Activated T-helper 1 cell treated with Interleukin-2 at 50 U/mL for 16 hours (primary cell): ENCODE results near the gene HTR5A.

Experiments
- DNase-seq: peaks from one replicate; pipeline ENCODE4 v3.0.0-alpha.2; 2020; ENCODE audit warnings: low read depth

HTR5A gene

DNA sequence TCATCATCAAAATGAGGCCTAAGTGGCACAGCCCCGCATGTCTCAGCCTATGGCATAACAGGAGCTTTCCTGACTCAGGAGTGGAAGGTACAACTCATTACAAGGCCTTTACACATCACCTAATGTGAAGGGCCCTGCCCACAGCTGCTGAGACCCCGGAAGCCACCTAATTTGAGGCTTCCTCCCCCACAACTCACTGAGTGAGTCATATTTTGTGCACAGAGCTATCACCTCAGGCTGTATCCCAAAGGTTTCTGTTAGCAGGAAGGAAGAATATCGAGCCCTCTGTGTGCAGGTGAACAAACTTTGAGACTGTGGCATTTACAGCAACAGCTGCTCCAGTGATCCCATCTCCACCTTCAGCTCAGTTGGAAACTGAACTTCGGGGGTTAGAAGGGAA lies 20.6 kb downstream of the HTR5A start:
- no peak for DNase-seq

DNA sequence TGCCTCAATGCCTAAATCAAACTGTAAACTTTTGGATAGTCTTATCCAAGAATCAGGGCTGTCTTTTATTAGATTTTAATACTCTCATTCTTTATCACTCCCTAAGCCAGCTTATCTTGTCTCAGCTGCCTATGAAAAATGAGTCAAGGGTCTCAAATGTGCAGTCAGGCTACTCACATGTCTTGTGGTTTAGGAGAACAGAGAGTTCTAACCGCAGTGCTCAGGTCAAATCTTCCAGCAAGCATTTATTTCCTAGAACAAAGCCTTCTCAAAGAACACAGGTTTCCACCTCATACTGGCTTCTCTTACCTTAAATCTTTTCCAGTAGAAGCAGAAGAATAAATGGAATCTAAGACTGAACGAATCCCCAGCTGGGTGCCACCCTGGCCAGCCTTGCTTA lies 23.5 kb downstream of the HTR5A start:
- no peak for DNase-seq

DNA sequence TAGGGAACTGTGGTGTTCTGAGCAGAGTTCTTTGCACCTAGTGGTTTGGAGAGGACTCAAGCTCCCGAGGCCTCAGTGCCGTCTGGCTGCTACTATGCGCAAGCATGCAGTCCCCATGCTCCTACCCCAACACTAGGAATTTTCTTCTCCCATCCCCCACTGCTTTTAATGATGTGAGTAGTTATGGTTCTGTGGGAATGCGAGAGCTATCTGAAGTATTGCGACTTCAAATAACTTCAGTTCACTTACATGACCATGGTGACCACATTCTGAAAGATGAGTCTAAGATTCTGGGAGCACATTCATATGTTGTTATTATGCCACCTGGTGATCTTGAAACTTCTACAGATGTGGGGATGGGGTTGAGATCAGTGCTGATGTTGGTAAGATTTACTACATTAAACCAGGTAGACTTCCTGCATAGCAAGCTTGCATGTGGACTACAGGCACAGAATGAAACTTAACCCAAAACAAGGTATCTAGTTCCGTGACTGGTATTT lies 24.6 kb downstream of the HTR5A start:
- DNase-seq: no peak

DNA sequence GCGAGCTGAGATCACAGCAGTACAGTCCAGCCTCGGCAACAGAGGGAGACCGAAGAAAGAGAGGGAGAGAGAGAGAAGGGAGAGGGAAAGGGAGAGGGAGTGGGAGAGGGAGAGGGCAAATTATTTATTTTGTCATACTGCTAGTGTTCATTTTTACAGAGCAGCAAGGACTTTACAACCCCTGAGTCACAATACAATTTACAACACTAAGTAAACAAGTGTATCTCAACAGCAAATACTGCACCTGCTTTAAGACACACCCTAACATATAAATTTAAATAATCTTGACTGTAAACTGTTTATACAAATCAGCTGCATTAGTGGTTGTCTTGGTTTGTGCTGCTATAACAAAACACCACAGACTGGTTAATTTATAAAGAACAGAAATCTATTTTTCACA lies 27.2 kb downstream of the HTR5A start:
- no peak for DNase-seq

DNA sequence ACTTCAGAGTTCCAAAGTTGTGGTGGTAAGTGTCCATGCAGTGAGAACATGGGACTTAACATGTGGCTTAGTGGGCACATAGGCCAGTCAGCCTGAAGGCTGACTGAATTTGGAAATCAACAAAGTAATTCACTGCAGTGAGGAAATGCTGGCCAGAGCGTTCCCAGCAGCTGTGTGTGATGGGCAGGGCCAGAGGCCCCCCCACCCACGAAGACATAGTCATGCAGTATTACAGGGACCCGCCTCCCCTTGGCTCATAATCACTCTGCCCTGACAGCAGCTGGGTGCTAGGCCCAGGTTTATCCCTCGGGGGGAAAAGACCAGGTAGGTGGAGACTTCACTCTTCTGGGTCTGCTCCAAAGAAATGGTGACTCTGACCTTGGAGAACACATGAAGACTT lies 33.7 kb downstream of the HTR5A start:
- DNase-seq: no peak

DNA sequence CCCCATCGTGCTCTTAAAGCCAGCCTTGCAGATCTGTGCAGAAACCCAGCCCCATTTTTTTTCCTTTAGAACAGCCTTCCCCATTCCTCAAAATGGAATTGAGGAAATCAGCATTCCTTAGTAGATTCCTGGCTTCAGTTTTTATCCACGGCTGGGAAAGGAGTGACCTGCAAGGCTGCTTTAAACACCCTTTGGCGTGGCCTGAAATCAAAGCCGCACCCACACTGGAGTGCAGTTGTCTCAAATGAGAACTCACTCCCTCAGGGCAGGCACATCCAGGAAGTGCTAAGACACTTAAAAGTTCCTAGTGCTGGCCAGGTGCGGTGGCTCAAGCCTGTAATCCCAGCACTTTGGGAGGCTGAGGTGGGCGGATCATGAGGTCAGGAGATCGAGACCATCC lies 34.8 kb downstream of the HTR5A start:
- no peak for DNase-seq

DNA sequence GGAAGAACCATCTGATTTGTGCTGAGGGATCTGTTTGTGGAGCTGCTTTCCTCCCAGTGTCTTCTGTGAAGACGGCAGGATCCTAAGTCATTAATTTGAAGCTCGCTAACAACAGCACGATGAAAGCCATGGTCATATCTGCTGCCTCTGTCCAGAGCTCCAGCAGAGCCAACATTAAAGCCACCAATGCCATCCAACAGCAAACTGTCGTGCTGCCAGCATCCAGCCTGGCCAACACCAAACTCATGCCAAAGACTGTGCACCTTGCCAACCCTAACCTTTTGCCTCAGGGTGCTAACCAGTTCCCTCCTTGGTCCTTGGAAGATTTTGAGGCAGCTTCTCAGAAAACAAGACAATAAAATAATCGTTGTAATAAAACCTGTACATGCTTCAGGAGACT lies 36.2 kb downstream of the HTR5A start:
- DNase-seq: no peak

DNA sequence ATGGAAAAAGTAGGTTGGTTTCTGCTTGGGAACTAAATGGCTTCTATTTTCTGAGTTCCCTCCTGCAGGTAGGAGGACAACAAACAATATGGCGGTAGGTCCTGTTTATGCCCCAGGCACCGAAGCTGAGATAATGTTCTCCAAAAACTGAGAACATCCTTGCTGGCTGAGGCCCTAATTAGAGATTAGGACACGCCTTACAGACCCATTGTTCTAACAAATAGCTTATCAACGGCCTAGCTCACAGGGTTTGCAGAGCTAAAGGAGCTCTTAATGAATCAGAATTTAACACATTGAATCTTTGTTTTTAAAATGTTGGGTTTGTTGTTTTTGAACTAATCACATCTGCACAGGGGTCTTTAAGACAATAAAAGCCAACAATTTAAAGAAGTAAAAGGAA lies 37.0 kb downstream of the HTR5A start:
- no peak for DNase-seq

DNA sequence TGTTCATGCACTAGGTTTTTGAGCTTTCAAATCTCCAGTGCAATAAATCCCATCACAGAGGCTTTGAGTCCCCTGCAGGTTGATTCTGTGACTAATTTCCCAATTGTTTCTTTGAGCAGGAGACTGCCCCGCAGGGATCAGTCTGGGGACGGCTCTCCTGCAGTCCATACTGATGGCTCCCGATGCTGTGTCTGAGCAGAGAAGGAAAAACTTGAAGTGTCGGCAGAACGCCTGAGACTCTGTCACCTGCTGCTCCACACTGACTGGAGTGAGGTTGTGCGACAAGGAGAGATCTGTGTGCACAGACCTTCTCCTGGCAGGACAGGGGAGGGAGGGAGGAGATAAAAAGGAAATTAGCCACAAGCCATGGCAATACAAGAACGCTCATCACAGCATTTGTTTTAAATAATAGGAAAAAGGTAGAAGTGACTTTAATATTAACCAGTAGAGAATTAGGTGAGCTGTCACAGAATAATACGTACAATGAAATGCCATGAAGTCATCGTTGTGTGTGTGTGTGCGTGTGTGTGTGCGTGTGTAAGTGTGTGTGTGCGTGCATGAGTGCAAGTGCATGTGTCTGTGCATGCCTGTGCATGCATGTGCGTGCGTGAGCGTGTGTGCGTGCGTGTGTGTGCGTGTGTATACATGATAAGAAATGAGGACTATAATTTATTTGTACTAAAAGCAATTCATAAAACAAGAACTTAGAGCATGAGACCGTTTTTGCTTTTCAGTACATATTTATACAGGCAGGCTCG lies 38.2 kb downstream of the HTR5A start:
- DNase-seq: no peak

DNA sequence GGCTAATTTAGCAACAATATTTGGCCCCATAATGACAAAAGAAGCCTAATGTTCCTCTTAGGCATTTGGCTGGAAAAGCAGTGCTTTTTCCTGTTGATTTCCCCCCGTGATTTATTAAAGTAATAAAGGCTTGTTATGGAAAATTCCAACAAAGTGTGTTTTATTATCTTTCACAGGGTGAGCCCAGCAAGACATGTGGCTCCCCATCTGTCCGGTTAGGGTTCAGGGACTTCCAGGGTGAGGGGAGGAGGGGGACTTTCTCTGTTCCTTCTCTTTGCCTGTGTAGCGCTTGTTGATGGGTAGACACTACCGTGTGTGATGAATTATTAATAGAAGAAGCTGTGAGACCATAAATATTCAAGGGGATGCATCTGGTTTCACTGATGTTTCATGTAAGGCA lies 39.0 kb downstream of the HTR5A start:
- no peak for DNase-seq

DNA sequence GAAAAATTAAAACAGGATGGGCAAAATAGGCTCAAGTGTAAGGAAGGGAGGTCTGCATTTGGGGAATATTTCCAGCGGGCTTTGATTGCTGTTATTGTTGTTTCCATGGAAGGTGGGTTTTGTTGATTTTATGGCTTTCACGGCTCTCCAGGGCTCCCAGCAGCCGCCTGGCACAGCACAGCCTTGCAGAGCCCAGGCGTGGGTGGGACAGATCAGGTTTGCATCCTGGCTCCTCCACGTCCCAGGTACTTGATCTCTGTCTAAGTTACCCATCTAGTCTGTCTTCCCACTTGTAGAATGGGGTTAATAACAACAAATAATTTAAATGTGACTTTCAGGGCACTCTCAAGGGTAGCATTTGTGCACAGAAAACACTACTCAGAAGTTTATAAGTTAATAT lies 45.2 kb downstream of the HTR5A start:
- no peak for DNase-seq

DNA sequence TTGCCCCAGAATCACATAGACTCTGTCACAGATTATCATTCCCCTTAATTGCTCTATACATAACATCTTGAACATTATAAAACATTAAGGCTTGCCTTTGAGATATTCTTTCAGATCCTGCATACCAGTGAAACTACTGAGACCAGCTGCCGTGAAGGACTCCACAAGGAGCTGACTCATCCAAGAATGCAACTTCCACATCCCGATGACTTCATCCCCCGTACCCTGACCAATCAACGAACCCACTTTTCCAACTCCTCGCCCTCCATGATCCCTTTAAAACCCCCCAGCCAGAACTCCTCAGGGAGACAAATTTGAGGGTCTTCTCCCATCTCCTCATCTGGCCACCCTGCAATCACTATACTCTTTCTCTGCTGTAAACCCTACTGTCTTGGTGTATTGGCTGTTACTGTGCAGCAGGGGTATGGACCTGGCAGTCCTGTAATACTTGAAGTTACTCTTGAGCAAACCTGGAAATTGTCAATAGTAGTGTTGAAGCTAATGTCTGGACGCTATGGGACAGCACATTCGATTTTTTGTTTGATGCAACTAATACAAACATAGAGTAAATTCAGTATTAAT lies 49.8 kb downstream of the HTR5A start:
- DNase-seq: no peak

DNA sequence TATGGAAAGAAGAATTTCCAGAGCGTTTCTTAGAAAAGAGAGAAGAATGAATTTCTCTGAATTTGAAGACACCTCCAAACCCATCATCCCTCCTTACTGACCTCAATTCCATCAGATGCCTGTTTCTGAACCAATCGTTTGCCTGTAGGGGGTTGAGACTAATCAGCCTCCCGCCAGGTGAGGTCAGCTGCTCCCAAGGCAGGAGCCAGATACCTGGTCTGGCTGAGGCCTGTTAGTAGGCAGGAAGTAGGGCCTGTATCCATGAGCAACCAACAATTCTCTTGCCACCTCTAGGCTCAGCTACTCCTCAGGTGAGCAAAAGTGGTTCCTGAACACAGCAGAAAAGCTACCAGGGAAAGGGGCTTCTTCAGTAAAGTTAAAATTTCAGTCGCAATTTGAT lies 50.3 kb downstream of the HTR5A start:
- DNase-seq: no peak

DNA sequence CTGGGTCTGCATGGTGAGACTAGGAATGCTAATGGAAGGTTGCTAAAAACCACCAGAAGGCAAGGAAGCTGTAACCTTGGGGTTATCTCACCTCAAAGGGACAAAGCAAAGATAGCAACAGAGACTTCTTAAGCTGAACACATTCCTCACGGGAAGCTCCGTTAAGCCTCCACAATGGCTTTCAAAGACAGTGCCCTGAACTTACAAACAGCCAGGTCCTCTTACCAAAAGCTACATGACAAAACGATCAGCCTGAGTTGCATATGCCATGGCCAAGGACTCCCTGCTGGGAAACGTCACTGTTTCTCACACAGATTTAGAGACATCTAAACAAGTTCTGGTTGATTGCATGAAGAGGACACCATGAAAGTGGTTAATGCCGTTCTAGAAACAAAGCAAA lies 52.7 kb downstream of the HTR5A start:
- no peak for DNase-seq

DNA sequence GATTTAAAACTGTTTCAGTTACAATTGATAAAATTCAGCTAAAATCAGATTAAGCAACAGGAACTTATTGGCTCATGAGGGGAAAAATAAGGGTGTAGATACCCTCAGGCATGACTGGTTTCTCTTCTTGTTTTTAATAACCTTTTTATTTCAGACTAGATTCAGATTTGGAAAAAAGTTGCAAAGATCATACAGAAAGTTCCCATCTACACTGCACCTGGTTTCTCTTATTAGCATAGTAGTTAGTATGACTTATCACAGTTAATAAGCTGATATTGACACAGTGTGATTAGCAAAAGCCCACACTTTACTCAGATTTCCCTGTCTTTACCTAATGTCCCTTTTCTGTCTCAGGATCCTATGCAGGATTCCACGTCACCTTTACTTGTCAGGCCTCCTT lies 53.3 kb downstream of the HTR5A start:
- no peak for DNase-seq

DNA sequence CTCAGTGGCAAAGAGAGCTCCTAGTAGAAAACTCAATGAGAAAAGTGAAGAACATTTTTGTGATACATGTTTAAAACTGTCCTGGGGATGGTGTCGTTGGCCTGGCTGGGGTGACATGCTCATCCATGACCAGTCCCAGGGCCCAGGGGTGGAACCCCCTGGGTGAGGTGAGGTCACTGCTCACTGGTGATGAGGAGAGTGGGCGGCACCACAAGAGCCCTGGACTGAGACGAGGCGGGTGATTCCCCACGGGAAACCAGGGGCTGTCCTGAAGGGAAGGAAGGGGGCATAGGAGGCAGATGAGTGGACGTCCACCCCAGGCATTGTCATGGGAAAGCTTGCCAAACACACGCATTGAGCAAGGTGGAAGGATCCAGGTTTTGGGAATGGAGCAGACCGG lies 54.6 kb downstream of the HTR5A start:
- DNase-seq: no peak

DNA sequence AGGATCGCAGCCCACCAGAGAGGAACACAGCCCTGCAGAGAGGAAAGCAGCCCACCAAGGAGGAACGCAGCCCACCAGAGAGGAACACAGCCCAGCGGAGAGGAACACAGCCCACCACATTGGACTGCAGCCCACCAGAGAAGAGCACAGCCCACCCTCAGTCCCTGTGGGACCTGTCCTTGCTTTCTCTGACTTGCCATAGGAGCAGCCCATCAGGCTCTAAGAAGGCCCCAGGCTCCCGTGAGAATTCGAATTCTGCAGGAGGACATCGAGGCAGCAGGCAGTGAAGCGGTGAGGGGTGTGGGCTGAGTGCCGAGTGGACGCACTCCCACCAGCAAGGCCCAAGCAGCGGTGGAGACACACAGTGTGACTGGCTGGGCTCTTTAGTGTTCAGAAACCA lies 59.1 kb downstream of the HTR5A start:
- no peak for DNase-seq

DNA sequence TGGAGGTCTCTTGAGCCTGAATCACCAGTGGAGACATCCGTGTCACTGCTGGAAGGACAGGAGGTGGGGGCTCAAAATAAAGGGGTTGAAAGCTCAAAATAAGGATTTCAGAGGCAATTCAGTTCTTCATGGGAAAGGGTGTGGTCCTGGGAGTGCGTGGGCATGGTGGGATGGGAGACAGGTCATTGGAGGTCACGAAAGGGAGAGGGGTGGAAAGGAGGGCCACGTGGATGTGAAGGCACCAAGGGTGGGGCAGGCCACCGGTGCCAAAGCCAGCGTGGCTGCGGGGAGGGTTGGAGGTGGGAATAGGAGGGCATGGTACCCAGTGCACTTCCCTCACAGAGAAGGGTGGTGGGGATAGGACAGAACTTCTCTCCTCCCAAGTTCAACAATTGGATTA lies 59.7 kb downstream of the HTR5A start:
- no peak for DNase-seq

DNA sequence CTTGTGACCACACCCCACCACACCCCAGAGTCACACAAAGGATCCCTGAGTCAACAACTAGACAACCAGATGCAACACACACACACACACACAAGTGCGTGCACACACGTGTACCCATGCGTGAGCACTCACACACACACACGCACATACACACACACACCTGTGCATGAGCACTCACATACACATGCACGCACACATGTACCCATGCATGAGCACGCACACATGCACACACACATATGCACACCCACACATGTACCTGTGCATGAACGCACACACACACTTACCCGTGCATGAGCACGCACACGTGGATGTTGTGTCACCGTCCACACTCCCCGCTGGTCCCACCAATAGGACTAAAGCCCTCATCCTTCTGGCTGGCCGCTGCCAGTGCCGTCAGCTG lies 60.4 kb downstream of the HTR5A start:
- no peak for DNase-seq

DNA sequence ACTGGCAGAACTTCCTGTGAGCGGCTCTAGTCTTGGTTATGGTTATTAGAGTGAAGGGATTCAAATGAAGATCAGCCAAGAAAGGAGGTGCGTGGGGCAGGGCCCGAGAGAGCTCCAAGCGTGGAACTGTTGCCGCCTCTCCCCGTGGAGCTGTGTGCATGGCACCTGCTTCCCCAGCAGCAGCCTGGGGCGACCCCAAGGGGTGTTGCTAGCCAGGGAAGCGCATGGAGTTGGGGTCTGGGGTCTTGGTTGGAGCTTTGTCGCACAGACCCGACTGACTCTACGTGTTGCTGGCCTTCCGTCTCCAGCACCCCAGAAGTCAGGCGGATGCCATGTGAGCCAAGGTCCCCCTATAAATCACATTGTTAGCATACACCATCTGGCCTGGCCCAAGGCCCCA lies 61.0 kb downstream of the HTR5A start:
- no peak for DNase-seq

DNA sequence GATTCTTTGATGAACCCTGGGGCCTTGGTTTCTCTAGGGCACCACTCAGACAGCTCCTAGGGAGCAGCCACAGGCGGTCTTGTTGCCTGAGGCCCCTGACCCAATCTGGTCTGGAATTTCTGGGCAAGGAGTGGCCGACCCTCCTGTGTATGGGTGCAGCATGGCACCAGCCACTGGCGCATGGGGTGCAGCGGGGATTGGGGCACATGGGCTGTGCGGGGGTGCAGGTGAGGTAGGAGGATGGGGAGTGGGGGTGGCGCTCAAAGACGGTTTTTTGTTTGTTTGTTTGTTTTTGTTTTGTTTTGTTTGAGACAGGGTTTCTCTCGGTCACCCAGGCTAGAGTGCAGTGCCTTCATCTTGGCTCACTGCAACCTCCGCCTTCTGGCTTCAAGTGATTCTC lies 62.3 kb downstream of the HTR5A start:
- DNase-seq: no peak

DNA sequence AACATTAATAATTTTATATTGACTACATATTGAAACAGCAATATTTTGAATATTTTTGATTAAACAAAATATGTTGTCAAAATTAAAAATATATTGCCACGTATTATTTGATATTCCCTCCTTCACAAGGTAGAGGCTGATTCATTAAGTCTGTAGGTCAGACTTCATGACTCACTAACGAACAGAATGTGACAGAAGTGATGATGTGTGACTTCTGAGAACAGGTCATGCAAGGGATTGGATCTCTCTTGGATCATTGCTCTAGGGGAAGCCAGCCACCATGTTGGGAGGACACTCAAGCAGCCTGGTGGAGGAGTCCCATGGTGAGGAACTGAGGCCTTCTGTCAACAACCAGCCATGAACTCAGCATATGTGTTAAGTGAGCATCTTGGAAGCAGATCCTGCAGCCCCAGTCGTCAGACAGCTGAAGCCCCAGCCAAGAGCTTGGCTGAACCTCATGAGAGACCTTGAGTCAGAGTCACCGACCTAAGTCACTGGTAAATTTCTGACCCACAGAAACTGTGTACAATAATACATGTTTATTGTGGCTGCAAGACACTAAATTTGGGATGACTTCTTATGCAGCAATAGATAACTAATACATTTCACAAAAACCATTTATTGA lies 66.6 kb downstream of the HTR5A start:
- DNase-seq: no peak
